ENCODE results near the gene GRPEL2.

GRPEL2 gene

DNA sequence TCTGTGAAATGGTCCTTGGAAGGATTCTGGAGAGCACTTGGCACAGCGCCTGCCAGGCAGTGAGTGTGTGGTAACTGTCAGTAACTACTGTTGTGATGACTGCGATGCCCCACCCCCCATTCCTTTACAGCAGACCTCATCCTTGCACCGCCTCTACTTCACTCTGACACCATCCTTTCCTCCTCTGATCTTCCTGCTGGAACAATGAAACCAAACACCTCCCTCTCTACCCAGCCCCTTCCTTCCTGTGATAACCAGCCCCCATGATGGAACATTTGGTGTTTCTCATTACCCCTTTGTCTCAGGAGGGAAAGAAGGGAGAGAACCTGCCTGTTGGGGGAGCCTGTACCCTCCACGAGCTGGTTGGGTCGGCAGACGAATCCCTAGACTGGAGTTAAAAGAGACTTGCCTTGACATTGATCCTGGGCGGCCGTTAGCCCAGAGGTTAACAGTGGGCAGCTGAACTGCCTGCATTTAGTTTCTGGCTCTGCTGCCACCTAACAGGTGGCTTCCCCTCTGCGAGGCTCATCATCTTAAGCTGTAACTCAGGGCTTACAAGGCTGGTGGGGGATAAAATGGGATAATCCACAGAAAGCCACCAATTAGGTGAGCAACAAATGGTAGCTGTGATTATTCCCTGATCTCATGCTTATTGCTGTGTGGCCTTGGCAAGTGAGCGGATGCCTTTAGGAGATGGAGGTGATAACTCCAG is 34.2 kb upstream of the GRPEL2 start:
- H3K36me3 Mint-ChIP-seq = no peaks in the 10 kb centered on the region
- no peak overlapping the region for H3K27ac Mint-ChIP-seq
- no peak overlapping the region for H3K4me3 Mint-ChIP-seq
- no peaks in the 10 kb centered on the region for H3K9me3 Mint-ChIP-seq
- H3K4me1 Mint-ChIP-seq = peaks cover 3% of the 10 kb centered on the region
- H3K27me3 Mint-ChIP-seq = no peaks in the 10 kb centered on the region

- Mint-ChIP-seq H3K4me3 (no peak overlapping the region), H3K27me3 (no peaks in the 10 kb centered on the region), H3K4me1 (peaks cover 8% of the 10 kb centered on the region), H3K36me3 (no peaks in the 10 kb centered on the region), H3K27ac (no peak overlapping the region), H3K9me3 (no peaks in the 10 kb centered on the region)
Measured at GRCh38 chr5:149313151-149313841, 32.0 kb upstream of the GRPEL2 start.

DNA sequence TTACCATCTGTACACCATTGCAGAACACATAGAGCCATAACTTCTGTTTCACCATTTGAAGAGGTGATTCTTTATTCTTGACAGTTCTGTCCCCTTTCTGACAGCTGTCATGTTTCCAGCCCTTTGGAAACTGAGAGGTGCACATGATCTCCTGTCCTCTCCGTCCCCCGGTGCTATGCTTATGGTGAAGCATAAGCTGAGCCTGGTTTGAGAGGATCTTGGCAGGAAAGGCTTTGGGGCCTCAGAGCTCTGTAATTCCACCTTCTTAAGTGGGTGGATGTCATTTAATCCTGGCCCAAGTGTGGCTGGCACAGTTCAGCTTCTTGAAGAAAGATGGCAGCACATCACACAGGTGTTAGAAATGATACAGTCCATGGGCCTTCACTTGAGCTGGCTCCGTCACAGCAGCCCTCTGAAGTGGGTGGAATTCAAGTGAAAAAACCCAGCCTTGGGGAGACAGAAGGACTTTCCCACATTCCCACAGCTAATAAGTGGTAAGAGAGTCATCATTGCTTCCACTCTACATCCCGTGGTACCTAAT is 30.7 kb upstream of the GRPEL2 start:
- Mint-ChIP-seq H3K9me3 (no peaks in the 10 kb centered on the region), H3K4me1 (peaks cover 8% of the 10 kb centered on the region), H3K36me3 (no peaks in the 10 kb centered on the region), H3K4me3 (no peak overlapping the region), H3K27ac (no peak overlapping the region), H3K27me3 (no peaks in the 10 kb centered on the region)

- Mint-ChIP-seq H3K9me3 (no peaks in the 10 kb centered on the region), H3K36me3 (no peaks in the 10 kb centered on the region), H3K27me3 (no peaks in the 10 kb centered on the region), H3K27ac (no peak overlapping the region), H3K4me1 (peaks cover 8% of the 10 kb centered on the region), H3K4me3 (no peak overlapping the region)
Measured at GRCh38 chr5:149315753-149316152, 29.5 kb upstream of the GRPEL2 start.

- Mint-ChIP-seq H3K36me3 (no peaks in the 10 kb centered on the region), H3K4me3 (no peak overlapping the region), H3K4me1 (peaks cover 4% of the 10 kb centered on the region), H3K27me3 (no peaks in the 10 kb centered on the region), H3K9me3 (no peaks in the 10 kb centered on the region), H3K27ac (no peak overlapping the region)
Measured at GRCh38 chr5:149317281-149318048, 27.8 kb upstream of the GRPEL2 start.

GRCh38 chr5:149319174-149319573 is 26.1 kb upstream of the GRPEL2 start:
- H3K36me3 Mint-ChIP-seq = no peaks in the 10 kb centered on the region
- H3K9me3 Mint-ChIP-seq = no peaks in the 10 kb centered on the region
- no peak overlapping the region for H3K4me3 Mint-ChIP-seq
- no peak overlapping the region for H3K27ac Mint-ChIP-seq
- H3K27me3 Mint-ChIP-seq = no peaks in the 10 kb centered on the region
- H3K4me1 Mint-ChIP-seq = peaks cover 4% of the 10 kb centered on the region

- Mint-ChIP-seq H3K27ac (no peak overlapping the region), H3K36me3 (peaks cover 1% of the 10 kb centered on the region)
Measured at GRCh38 chr5:149320791-149321330, 24.4 kb upstream of the GRPEL2 start.

DNA sequence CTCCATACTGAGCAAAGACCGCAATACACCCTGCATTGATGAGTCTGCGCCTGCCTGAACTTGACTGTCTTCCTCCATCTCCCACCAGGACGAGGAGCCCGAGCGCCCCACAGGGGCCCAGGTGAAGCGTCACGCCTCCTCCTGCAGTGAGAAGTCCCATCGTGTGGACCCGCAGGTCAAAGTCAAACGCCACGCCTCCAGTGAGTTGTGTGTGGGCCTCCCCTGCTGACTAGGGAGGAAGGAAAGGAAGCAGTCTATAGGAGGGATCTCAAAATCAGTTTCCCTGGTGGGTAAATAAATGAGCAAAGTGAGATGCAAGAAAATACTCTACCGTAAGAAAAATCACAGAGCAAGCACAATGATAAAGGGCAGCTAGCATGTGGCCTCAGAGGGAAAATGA is 22.8 kb upstream of the GRPEL2 start:
- no peaks in the 10 kb centered on the region for H3K9me3 Mint-ChIP-seq
- H3K27ac Mint-ChIP-seq = no peak overlapping the region
- no peaks in the 10 kb centered on the region for H3K27me3 Mint-ChIP-seq
- H3K4me3 Mint-ChIP-seq = no peak overlapping the region
- H3K36me3 Mint-ChIP-seq = peaks cover 1% of the 10 kb centered on the region
- H3K4me1 Mint-ChIP-seq = no peaks in the 10 kb centered on the region

More at GRCh38 chr5:149320791-149321330, 24.4 kb upstream of the GRPEL2 start:
- H3K4me1 Mint-ChIP-seq = peaks cover 4% of the 10 kb centered on the region
- no peak overlapping the region for H3K4me3 Mint-ChIP-seq
- no peaks in the 10 kb centered on the region for H3K27me3 Mint-ChIP-seq
- no peaks in the 10 kb centered on the region for H3K9me3 Mint-ChIP-seq

DNA sequence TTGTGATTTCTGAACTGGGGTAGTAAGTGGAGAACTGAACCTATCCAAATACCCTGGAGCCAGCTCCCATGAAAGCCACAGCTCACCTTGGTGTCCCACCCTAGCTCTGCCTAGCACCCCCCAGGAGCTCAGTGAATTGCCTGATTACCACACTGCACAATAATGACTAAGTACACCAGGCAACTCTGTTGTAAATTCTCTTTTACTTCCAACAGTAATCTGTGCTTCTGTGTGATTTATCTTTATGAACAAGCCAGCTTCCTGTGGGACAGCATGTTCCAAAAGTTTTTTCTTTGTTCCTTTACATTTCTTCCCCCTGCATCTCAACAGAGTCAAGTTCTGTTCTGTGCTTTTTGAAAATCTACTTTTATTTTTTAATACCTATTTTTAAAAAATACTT is 22.1 kb upstream of the GRPEL2 start:
- Mint-ChIP-seq H3K9me3 (no peaks in the 10 kb centered on the region), H3K36me3 (peaks cover 1% of the 10 kb centered on the region), H3K4me3 (no peak overlapping the region), H3K4me1 (no peaks in the 10 kb centered on the region), H3K27me3 (no peaks in the 10 kb centered on the region), H3K27ac (no peak overlapping the region)

GRCh38 chr5:149323621-149324205 is 21.6 kb upstream of the GRPEL2 start:
- no peaks in the 10 kb centered on the region for H3K9me3 Mint-ChIP-seq

DNA sequence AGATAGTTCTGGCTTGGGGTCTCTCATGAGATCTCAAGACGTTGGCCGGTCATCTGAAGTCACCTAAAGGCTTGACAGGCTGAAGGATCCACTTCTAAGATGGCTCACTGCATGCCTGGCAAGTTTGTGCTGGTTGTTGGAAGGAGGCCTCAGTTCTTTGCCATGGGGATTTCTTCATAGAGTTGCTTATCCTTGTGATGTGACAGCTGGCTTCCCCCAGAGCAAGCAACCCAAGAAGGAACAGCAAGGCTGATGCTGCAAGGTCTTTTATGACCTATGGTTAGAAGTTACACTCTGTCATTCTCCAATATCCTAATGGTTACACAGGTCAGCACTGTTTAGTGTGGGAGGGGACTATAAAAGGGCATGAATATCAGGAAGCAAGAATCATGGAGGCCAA is 20.7 kb upstream of the GRPEL2 start:
- Mint-ChIP-seq H3K27me3 (no peaks in the 10 kb centered on the region), H3K4me1 (no peaks in the 10 kb centered on the region), H3K4me3 (no peak overlapping the region), H3K27ac (no peak overlapping the region), H3K36me3 (peaks cover 1% of the 10 kb centered on the region), H3K9me3 (no peaks in the 10 kb centered on the region)

More at GRCh38 chr5:149323621-149324205, 21.6 kb upstream of the GRPEL2 start:
- Mint-ChIP-seq H3K4me1 (no peaks in the 10 kb centered on the region), H3K4me3 (no peak overlapping the region), H3K27me3 (no peaks in the 10 kb centered on the region), H3K27ac (no peak overlapping the region), H3K36me3 (peaks cover 1% of the 10 kb centered on the region)

DNA sequence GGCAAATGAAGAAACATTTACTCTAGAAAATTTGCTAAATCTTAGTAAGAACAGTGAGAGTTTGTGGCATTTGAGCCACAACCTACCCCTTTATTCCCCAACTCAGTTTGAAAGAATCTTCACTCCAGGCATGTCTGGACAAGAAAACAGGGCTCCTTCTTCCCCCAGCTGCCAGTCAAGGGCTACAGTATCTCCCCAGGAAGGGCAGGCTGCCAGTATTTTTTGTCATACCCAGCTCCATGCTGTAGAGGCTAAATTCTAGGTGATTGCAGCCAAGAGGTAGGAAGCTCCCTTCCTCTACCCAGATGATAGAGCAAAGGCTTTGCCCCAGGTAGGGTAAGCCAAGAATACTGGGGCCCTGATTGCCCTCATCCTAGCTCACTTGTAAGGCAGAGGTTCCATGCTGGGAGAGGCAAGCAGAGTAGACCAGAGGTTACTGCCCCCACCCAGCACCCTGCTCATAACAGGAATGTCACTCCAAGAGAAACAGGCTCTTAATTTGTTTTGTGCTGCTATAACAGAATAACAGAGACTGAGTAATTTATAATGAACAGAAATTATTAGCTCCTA is 20.0 kb upstream of the GRPEL2 start:
- no peaks in the 10 kb centered on the region for H3K4me1 Mint-ChIP-seq
- H3K27ac Mint-ChIP-seq = no peak overlapping the region
- H3K4me3 Mint-ChIP-seq = no peak overlapping the region
- H3K36me3 Mint-ChIP-seq = peaks cover 1% of the 10 kb centered on the region
- no peaks in the 10 kb centered on the region for H3K9me3 Mint-ChIP-seq
- H3K27me3 Mint-ChIP-seq = no peaks in the 10 kb centered on the region

- Mint-ChIP-seq H3K9me3 (no peaks in the 10 kb centered on the region), H3K36me3 (peaks cover 1% of the 10 kb centered on the region), H3K4me1 (no peaks in the 10 kb centered on the region), H3K4me3 (no peak overlapping the region), H3K27ac (no peak overlapping the region), H3K27me3 (no peaks in the 10 kb centered on the region)
Measured at GRCh38 chr5:149325894-149326293, 19.4 kb upstream of the GRPEL2 start.

GRCh38 chr5:149326611-149327010 is 18.7 kb upstream of the GRPEL2 start:
- H3K4me3 Mint-ChIP-seq = no peak overlapping the region
- no peaks in the 10 kb centered on the region for H3K4me1 Mint-ChIP-seq
- H3K36me3 Mint-ChIP-seq = peaks cover 1% of the 10 kb centered on the region
- H3K27me3 Mint-ChIP-seq = no peaks in the 10 kb centered on the region
- no peak overlapping the region for H3K27ac Mint-ChIP-seq
- no peaks in the 10 kb centered on the region for H3K9me3 Mint-ChIP-seq

DNA sequence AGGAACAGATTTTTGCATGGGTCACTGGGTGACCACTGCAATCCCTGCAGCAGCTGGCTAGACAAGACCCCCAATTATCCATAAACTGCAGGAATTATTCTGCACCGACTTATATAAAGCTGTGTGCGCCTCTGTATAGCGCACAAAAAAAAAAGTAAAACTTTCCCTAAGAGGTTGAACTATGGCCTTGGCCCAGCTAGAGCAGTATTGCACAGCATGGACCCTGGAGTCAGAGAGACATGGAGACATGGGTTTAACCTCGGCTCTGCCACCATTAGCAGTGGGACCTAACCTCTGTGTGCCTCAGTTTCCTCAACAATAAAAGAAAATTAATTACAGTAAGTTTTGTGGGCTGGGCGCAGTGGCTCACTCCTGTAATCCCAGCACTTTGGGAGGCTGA is 17.1 kb upstream of the GRPEL2 start:
- peaks cover 1% of the 10 kb centered on the region for H3K36me3 Mint-ChIP-seq
- no peaks in the 10 kb centered on the region for H3K4me1 Mint-ChIP-seq
- H3K4me3 Mint-ChIP-seq = no peak overlapping the region
- H3K9me3 Mint-ChIP-seq = no peaks in the 10 kb centered on the region
- no peaks in the 10 kb centered on the region for H3K27me3 Mint-ChIP-seq
- no peak overlapping the region for H3K27ac Mint-ChIP-seq
